Measurements from ENCODE around the gene GTF2H4. TPM values are rescaled to one million over a fixed set of nuclear protein-coding genes. Genes with fewer than 3 reads are reported as not detected.
"Not testable (repeated sequence)": the region's sequence is repeated elsewhere in the genome, so short reads cannot be mapped to it uniquely, and the experiment has no call there.

The GTF2H4 gene
- polyA plus RNA-seq, 4 donors: 21.5 to 22.3 (median 22.1) TPM

DNA sequence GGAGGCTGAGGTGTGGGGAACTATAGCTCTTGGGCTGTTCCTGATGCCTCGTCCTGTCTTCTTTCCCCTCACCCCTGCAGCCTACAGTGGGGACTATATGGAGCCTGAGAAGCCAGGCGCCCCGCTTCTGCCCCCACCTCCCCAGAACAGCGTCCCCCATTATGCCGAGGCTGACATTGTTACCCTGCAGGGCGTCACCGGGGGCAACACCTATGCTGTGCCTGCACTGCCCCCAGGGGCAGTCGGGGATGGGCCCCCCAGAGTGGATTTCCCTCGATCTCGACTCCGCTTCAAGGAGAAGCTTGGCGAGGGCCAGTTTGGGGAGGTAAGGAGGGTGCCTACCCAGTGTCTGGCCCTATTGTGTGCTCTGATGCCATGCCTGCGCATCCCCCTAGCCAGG is 11.5 kb upstream of the GTF2H4 start:
- H3K36me3 ChIP-seq (ENCODE audit: control insufficient read depth in 3 of 3, insufficient read depth in 2 of 3, low read depth in 1 of 3, low read length in 3 of 3): peaks cover 13 to 82% (median 29%) of the 10 kb centered on the region in 3 donors
- no peaks in the 10 kb centered on the region for H3K9me3 ChIP-seq (ENCODE audit: control insufficient read depth in 2 of 2, insufficient read depth in 1 of 2, low read depth in 1 of 2, low read length in 1 of 2)
- H3K4me1 ChIP-seq (ENCODE audit: control insufficient read depth in 3 of 3, insufficient read depth in 2 of 3, low read depth in 1 of 3, low read length in 2 of 3): no peaks in the 10 kb centered on the region
- FAIRE-seq (no peak), DNase-seq (no peak)
- no peaks in the 10 kb centered on the region for H3K27me3 ChIP-seq (ENCODE audit: control insufficient read depth in 3 of 3, insufficient read depth in 3 of 3, low read length in 3 of 3)
- WGBS, 3 donors: 86 to 97% (median 95%) methylated on average over 13 of the region's 13 CpGs
- no peak overlapping the region for H3K4me3 ChIP-seq (ENCODE audit: low read depth in 1 of 3, low read length in 3 of 3)
- no peak overlapping the region for H3K27ac ChIP-seq (ENCODE audit: low read depth in 1 of 3, low read length in 2 of 3)

- WGBS, 3 donors: 83 to 90% (median 88%) methylated on average over 16 of the region's 16 CpGs
- DNase-seq: no peak
- Histone ChIP-seq H3K4me1 (ENCODE audit: control insufficient read depth in 3 of 3, insufficient read depth in 2 of 3, low read depth in 1 of 3, low read length in 2 of 3) (no peaks in the 10 kb centered on the region), H3K27ac (ENCODE audit: low read depth in 1 of 3, low read length in 2 of 3) (no peak overlapping the region), H3K4me3 (ENCODE audit: low read depth in 1 of 3, low read length in 3 of 3) (no peak overlapping the region), H3K27me3 (ENCODE audit: control insufficient read depth in 3 of 3, insufficient read depth in 3 of 3, low read length in 3 of 3) (no peaks in the 10 kb centered on the region), H3K36me3 (ENCODE audit: control insufficient read depth in 3 of 3, insufficient read depth in 2 of 3, low read depth in 1 of 3, low read length in 3 of 3) (peaks cover 13 to 68% (median 23%) of the 10 kb centered on the region in 3 donors), H3K9me3 (ENCODE audit: control insufficient read depth in 2 of 2, insufficient read depth in 1 of 2, low read depth in 1 of 2, low read length in 1 of 2) (no peaks in the 10 kb centered on the region)
- no peak for FAIRE-seq
Observed at GRCh38 chr6:30897882-30898281, 10.1 kb upstream of the GTF2H4 start.

DNA sequence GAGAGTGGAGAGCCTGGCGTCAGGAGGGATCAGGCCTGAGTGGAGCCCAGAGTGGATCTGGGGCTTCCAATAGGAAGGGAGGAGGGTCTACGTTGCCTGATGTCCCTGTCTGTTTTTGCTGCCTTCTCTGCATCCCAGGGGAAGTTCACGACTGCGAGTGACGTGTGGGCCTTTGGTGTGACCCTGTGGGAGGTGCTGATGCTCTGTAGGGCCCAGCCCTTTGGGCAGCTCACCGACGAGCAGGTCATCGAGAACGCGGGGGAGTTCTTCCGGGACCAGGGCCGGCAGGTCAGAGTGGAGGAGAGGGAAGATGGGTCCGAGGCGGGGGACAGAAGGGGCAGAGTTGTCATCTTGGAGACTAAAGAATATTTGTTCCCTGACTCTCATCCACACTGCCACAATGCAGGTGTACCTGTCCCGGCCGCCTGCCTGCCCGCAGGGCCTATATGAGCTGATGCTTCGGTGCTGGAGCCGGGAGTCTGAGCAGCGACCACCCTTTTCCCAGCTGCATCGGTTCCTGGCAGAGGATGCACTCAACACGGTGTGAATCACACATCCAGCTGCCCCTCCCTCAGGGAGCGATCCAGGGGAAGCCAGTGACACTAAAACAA is 9.2 kb upstream of the GTF2H4 start:
- 74 to 87% (median 82%) methylated on average over 23 of the region's 23 CpGs for WGBS, 3 donors
- Histone ChIP-seq H3K36me3 (ENCODE audit: control insufficient read depth in 3 of 3, insufficient read depth in 2 of 3, low read depth in 1 of 3, low read length in 3 of 3) (peaks cover 13 to 59% (median 22%) of the 10 kb centered on the region in 3 donors), H3K27ac (ENCODE audit: low read depth in 1 of 3, low read length in 2 of 3) (no peak overlapping the region), H3K9me3 (ENCODE audit: control insufficient read depth in 2 of 2, insufficient read depth in 1 of 2, low read depth in 1 of 2, low read length in 1 of 2) (no peaks in the 10 kb centered on the region), H3K4me1 (ENCODE audit: control insufficient read depth in 3 of 3, insufficient read depth in 2 of 3, low read depth in 1 of 3, low read length in 2 of 3) (no peaks in the 10 kb centered on the region), H3K4me3 (ENCODE audit: low read depth in 1 of 3, low read length in 3 of 3) (no peak overlapping the region), H3K27me3 (ENCODE audit: control insufficient read depth in 3 of 3, insufficient read depth in 3 of 3, low read length in 3 of 3) (no peaks in the 10 kb centered on the region)
- DNase-seq: no peak
- FAIRE-seq: no peak

DNA sequence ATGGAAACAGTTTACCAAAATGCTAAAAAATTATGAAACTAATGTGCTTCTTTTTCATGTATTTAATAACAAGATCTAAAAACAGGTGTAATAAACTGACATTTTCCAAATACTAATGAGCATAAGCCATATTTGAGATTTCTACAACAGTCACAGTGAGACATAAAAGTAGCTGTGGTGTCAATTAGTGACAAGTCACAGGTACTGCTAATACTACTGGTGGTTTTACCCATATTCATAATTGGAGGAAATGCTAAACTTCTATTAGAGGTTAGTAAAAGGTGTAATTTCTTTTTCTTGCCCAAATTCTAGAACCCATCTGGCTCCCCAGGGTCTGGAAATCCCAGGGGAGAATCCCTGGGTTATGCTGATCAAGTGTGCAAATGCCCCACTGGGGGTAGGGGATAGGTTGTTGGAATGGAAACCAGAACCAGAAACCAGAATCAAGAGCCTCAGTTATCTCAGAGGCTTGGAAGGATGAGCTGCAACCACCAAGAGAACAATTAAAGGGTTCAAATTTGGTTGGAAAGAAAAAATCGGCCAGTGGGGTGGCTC is 7.1 kb upstream of the GTF2H4 start:
- Histone ChIP-seq H3K36me3 (ENCODE audit: control insufficient read depth in 3 of 3, insufficient read depth in 2 of 3, low read depth in 1 of 3, low read length in 3 of 3) (peaks cover 4 to 41% (median 12%) of the 10 kb centered on the region in 3 donors), H3K9me3 (ENCODE audit: control insufficient read depth in 2 of 2, insufficient read depth in 1 of 2, low read depth in 1 of 2, low read length in 1 of 2) (no peaks in the 10 kb centered on the region), H3K27me3 (ENCODE audit: control insufficient read depth in 3 of 3, insufficient read depth in 3 of 3, low read length in 3 of 3) (no peaks in the 10 kb centered on the region), H3K4me3 (ENCODE audit: low read depth in 1 of 3, low read length in 3 of 3) (no peak overlapping the region), H3K4me1 (ENCODE audit: control insufficient read depth in 3 of 3, insufficient read depth in 2 of 3, low read depth in 1 of 3, low read length in 2 of 3) (no peaks in the 10 kb centered on the region), H3K27ac (ENCODE audit: low read depth in 1 of 3, low read length in 2 of 3) (no peak overlapping the region)
- 65 to 80% (median 76%) methylated on average over 1 of the region's 1 CpG for WGBS, 3 donors
- FAIRE-seq (no peak), DNase-seq (no peak)

GRCh38 chr6:30901436-30901835 is 6.6 kb upstream of the GTF2H4 start:
- DNase-seq (no peak), FAIRE-seq (no peak)
- no peaks in the 10 kb centered on the region for H3K27me3 ChIP-seq (ENCODE audit: control insufficient read depth in 3 of 3, insufficient read depth in 3 of 3, low read length in 3 of 3)
- no peaks in the 10 kb centered on the region for H3K9me3 ChIP-seq (ENCODE audit: control insufficient read depth in 2 of 2, insufficient read depth in 1 of 2, low read depth in 1 of 2, low read length in 1 of 2)
- H3K4me1 ChIP-seq (ENCODE audit: control insufficient read depth in 3 of 3, insufficient read depth in 2 of 3, low read depth in 1 of 3, low read length in 2 of 3): no peaks in the 10 kb centered on the region
- H3K36me3 ChIP-seq (ENCODE audit: control insufficient read depth in 3 of 3, insufficient read depth in 2 of 3, low read depth in 1 of 3, low read length in 3 of 3): peaks cover 4 to 36% (median 12%) of the 10 kb centered on the region in 3 donors
- H3K27ac ChIP-seq (ENCODE audit: low read depth in 1 of 3, low read length in 2 of 3): no peak overlapping the region
- no peak overlapping the region for H3K4me3 ChIP-seq (ENCODE audit: low read depth in 1 of 3, low read length in 3 of 3)

GRCh38 chr6:30902196-30902595 is 5.8 kb upstream of the GTF2H4 start:
- not testable (repeated sequence) for H3K27ac ChIP-seq (ENCODE audit: low read depth in 1 of 3, low read length in 2 of 3); DNase-seq; H3K4me3 ChIP-seq (ENCODE audit: low read depth in 1 of 3, low read length in 3 of 3); FAIRE-seq; H3K27me3 ChIP-seq (ENCODE audit: control insufficient read depth in 3 of 3, insufficient read depth in 3 of 3, low read length in 3 of 3); H3K4me1 ChIP-seq (ENCODE audit: control insufficient read depth in 3 of 3, insufficient read depth in 2 of 3, low read depth in 1 of 3, low read length in 2 of 3); H3K9me3 ChIP-seq (ENCODE audit: control insufficient read depth in 2 of 2, insufficient read depth in 1 of 2, low read depth in 1 of 2, low read length in 1 of 2)
- H3K36me3 ChIP-seq (ENCODE audit: control insufficient read depth in 3 of 3, insufficient read depth in 2 of 3, low read depth in 1 of 3, low read length in 3 of 3): peaks cover 4 to 30% (median 12%) of the 10 kb centered on the region in 3 donors
- WGBS, 3 donors: 72 to 82% (median 78%) methylated on average over 9 of the region's 9 CpGs

- 27 to 42% (median 40%) methylated on average over 5 of the region's 5 CpGs for WGBS, 3 donors
- DNase-seq: peak in 1 of 2 donors; percentile 46
Observed at GRCh38 chr6:30902709-30903108, 5.3 kb upstream of the GTF2H4 start.

GRCh38 chr6:30903236-30903635 is 4.8 kb upstream of the GTF2H4 start:
- Histone ChIP-seq H3K4me3 (ENCODE audit: low read depth in 1 of 3, low read length in 3 of 3) (no peak overlapping the region), H3K27me3 (ENCODE audit: control insufficient read depth in 3 of 3, insufficient read depth in 3 of 3, low read length in 3 of 3) (no peaks in the 10 kb centered on the region), H3K4me1 (ENCODE audit: control insufficient read depth in 3 of 3, insufficient read depth in 2 of 3, low read depth in 1 of 3, low read length in 2 of 3) (no peaks in the 10 kb centered on the region), H3K9me3 (ENCODE audit: control insufficient read depth in 2 of 2, insufficient read depth in 1 of 2, low read depth in 1 of 2, low read length in 1 of 2) (no peaks in the 10 kb centered on the region), H3K36me3 (ENCODE audit: control insufficient read depth in 3 of 3, insufficient read depth in 2 of 3, low read depth in 1 of 3, low read length in 3 of 3) (peaks cover 0 to 19% (median 6%) of the 10 kb centered on the region in 3 donors), H3K27ac (ENCODE audit: low read depth in 1 of 3, low read length in 2 of 3) (no peak overlapping the region)
- FAIRE-seq (no peak), DNase-seq (no peak)
- 83 to 87% (median 87%) methylated on average over 4 of the region's 4 CpGs for WGBS, 3 donors

More at GRCh38 chr6:30902709-30903108, 5.3 kb upstream of the GTF2H4 start:
- Histone ChIP-seq H3K27ac (ENCODE audit: low read depth in 1 of 3, low read length in 2 of 3) (no peak overlapping the region), H3K36me3 (ENCODE audit: control insufficient read depth in 3 of 3, insufficient read depth in 2 of 3, low read depth in 1 of 3, low read length in 3 of 3) (peaks cover 2 to 25% (median 9%) of the 10 kb centered on the region in 3 donors), H3K27me3 (ENCODE audit: control insufficient read depth in 3 of 3, insufficient read depth in 3 of 3, low read length in 3 of 3) (no peaks in the 10 kb centered on the region), H3K4me3 (ENCODE audit: low read depth in 1 of 3, low read length in 3 of 3) (no peak overlapping the region), H3K4me1 (ENCODE audit: control insufficient read depth in 3 of 3, insufficient read depth in 2 of 3, low read depth in 1 of 3, low read length in 2 of 3) (no peaks in the 10 kb centered on the region), H3K9me3 (ENCODE audit: control insufficient read depth in 2 of 2, insufficient read depth in 1 of 2, low read depth in 1 of 2, low read length in 1 of 2) (no peaks in the 10 kb centered on the region)
- no peak for FAIRE-seq

Data from small intestine (tissue), 7 donors.